DND-41 (cell line): ENCODE data around the gene ISYNA1.

Experiments used
- EZH2 ChIP-seq: IDR thresholded peaks from 3 replicates; pipeline ENCODE4 v1.6.1; 2012; ENCODE audit warnings: borderline replicate concordance, low read depth, mild to moderate bottlenecking, moderate library complexity, low read length, inconsistent platforms; ENCODE audit not compliant: severe bottlenecking
- TF ChIP-seq, protein P1 (sequence below): IDR thresholded peaks from 2 replicates; pipeline ENCODE4 v1.5.1; 2012; ENCODE audit warnings: borderline replicate concordance, low read length, moderate library complexity, mild to moderate bottlenecking; ENCODE audit not compliant: poor library complexity, severe bottlenecking; ENCODE audit errors: extremely low read depth

DNA sequence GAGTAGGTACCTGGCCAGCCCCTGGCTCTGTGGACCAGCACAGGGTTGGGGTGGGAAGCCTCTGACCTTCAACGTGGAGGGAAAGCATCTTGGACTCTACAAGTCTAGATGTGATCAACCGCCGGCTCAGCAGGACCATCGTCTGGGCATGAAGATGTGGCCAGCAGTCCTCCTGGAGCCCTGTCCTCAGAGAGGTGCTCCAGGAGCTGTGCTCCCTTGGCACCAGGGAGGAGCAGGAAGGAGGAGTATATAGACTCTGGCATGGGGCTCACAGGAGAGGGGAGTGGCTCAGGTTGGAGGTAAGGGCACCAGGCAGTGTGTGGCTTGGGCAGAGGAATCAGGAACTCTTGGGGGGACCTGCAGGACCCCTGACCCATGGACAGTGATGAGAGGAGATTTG lies 18.3 kb upstream of the ISYNA1 start:
- TF ChIP-seq, protein P1, sequence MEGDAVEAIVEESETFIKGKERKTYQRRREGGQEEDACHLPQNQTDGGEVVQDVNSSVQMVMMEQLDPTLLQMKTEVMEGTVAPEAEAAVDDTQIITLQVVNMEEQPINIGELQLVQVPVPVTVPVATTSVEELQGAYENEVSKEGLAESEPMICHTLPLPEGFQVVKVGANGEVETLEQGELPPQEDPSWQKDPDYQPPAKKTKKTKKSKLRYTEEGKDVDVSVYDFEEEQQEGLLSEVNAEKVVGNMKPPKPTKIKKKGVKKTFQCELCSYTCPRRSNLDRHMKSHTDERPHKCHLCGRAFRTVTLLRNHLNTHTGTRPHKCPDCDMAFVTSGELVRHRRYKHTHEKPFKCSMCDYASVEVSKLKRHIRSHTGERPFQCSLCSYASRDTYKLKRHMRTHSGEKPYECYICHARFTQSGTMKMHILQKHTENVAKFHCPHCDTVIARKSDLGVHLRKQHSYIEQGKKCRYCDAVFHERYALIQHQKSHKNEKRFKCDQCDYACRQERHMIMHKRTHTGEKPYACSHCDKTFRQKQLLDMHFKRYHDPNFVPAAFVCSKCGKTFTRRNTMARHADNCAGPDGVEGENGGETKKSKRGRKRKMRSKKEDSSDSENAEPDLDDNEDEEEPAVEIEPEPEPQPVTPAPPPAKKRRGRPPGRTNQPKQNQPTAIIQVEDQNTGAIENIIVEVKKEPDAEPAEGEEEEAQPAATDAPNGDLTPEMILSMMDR = no peak
- no peak for TF ChIP-seq EZH2
